ENCODE data around the gene AGTRAP.

DNA sequence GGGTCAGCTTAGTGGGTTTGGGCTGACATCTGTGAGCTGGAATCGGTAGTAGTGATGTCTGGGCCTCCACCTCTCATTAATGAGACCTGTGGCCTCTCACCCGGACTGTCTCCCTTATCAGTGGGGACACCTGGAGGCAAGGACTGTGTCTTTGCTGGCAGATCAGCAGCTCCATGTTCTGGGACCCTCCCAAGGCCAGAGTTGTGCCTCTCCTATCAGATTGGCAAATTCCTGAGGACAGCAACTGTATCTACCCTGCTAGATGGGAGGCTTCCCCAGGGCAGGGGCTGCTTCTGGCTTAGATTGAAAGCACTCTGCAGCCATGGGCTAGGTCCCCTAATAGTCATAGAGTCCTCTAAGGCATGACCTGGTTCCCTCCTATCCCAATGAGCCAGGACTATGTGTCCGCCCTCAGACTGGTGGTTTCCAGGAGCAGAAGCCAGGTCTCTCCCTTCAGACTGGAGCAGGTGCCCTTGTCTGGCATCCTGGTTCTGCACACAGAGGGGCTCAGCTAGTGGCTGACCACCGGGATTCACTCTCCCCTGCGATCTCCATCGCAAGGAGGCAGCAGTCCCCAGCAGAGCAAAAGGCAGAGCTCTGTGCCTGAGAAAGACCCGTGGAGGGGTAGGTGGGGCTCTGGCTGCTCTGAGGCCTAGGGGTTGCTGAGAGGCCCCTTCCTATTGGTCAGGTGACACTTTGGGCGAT lies 38.6 kb upstream of the AGTRAP start:
- no peak for TF ChIP-seq EZH2phosphoT487 (IDR thresholded peaks at IDR 0.05; ENCODE audit: low read depth)
- TF ChIP-seq, protein P1, sequence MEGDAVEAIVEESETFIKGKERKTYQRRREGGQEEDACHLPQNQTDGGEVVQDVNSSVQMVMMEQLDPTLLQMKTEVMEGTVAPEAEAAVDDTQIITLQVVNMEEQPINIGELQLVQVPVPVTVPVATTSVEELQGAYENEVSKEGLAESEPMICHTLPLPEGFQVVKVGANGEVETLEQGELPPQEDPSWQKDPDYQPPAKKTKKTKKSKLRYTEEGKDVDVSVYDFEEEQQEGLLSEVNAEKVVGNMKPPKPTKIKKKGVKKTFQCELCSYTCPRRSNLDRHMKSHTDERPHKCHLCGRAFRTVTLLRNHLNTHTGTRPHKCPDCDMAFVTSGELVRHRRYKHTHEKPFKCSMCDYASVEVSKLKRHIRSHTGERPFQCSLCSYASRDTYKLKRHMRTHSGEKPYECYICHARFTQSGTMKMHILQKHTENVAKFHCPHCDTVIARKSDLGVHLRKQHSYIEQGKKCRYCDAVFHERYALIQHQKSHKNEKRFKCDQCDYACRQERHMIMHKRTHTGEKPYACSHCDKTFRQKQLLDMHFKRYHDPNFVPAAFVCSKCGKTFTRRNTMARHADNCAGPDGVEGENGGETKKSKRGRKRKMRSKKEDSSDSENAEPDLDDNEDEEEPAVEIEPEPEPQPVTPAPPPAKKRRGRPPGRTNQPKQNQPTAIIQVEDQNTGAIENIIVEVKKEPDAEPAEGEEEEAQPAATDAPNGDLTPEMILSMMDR (IDR thresholded peaks at IDR 0.05; ENCODE audit: low read depth, low read length), result no peak

Measured in OCI-LY3 (cell line).